Sigmoid colon (tissue), 4 donors: Measurements from ENCODE around the gene SEC62.

Experiments
- EP300 ChIP-seq, 4 donors: sonication (generic); formaldehyde crosslinking; IDR thresholded peaks; one replicate each; pipeline ENCODE4 v1.6.1; 2017; ENCODE audit warnings: antibody characterized with exemption in 4 of 4
- POLR2A ChIP-seq, 2 donors: fragments of 450-650 bp; IDR thresholded peaks; one replicate each; pipeline ENCODE4 v1.6.1; 2016; ENCODE audit warnings: antibody characterized with exemption in 2 of 2, mild to moderate bottlenecking in 2 of 2, moderate library complexity in 2 of 2

- TF ChIP-seq POLR2A (IDR thresholded peaks at IDR 0.05) (no peak), EP300 (IDR thresholded peaks at IDR 0.05) (no peak)
Measured at GRCh38 chr3:169939320-169939719, 27.3 kb upstream of the SEC62 start.
